Endodermal cell (in vitro differentiated cells): ENCODE measurements around the gene METTL13. TPM values are rescaled to one million over a fixed set of nuclear protein-coding genes. Genes with fewer than 3 reads are reported as not detected.

Experiments
- DNase-seq: peaks from one replicate; pipeline ENCODE4 v3.0.0-alpha.2; 2017
- H3K27ac ChIP-seq: 2 replicates; pipeline ENCODE4 v1.5.1; 2013; ENCODE audit warnings: mild to moderate bottlenecking, low read depth, low read length, moderate library complexity
- H3K27me3 ChIP-seq: 2 replicates; pipeline ENCODE4 v1.6.1; 2013; ENCODE audit warnings: mild to moderate bottlenecking, low read length, moderate library complexity; ENCODE audit not compliant: insufficient read depth, control insufficient read depth, poor library complexity, severe bottlenecking
- H3K36me3 ChIP-seq: 2 replicates; pipeline ENCODE4 v1.7.0; 2013; ENCODE audit warnings: mild to moderate bottlenecking, low read length, moderate library complexity; ENCODE audit not compliant: control insufficient read depth, insufficient read depth
- H3K4me1 ChIP-seq: one replicate; pipeline ENCODE4 v1.7.0; 2013; ENCODE audit warnings: low read length; ENCODE audit not compliant: control insufficient read depth, insufficient read depth
- H3K4me3 ChIP-seq: 2 replicates; pipeline ENCODE4 v1.5.1; 2013; ENCODE audit warnings: mild to moderate bottlenecking, low read length, moderate library complexity
- H3K9ac ChIP-seq: 2 replicates; pipeline ENCODE4 v1.6.1; 2013; ENCODE audit warnings: mild to moderate bottlenecking, low read length, moderate library complexity; ENCODE audit not compliant: poor library complexity, severe bottlenecking; ENCODE audit errors: extremely low read depth
- H3K9me3 ChIP-seq: 2 replicates; pipeline ENCODE4 v1.6.1; 2013; ENCODE audit warnings: mild to moderate bottlenecking, low read length, moderate library complexity; ENCODE audit not compliant: control insufficient read depth
- H3K27ac Mint-ChIP-seq: 2 replicates; pipeline ENCODE4 v1.8.0; 2020; ENCODE audit warnings: mixed read lengths
- H3K27me3 Mint-ChIP-seq: 2 replicates; pipeline ENCODE4 v1.8.0; 2021; ENCODE audit warnings: mild to moderate bottlenecking, mixed read lengths; ENCODE audit not compliant: insufficient read depth
- H3K36me3 Mint-ChIP-seq: 2 replicates; pipeline ENCODE4 v1.8.0; 2020; ENCODE audit warnings: low read depth, mixed read lengths
- H3K4me1 Mint-ChIP-seq: 2 replicates; pipeline ENCODE4 v1.8.0; 2020; ENCODE audit warnings: mixed read lengths
- H3K4me3 Mint-ChIP-seq: 2 replicates; pipeline ENCODE4 v1.8.0; 2020; ENCODE audit warnings: mild to moderate bottlenecking, moderate library complexity, mixed read lengths
- H3K9me3 Mint-ChIP-seq: 2 replicates; pipeline ENCODE4 v1.8.0; 2020; ENCODE audit warnings: mild to moderate bottlenecking, mixed read lengths
- CTCF ChIP-seq: fragments of 200-600 bp; sonication (generic); conservative IDR thresholded peaks from 2 replicates; pipeline ENCODE4 v1.5.0; 2021; ENCODE audit warnings: antibody characterized with exemption, mild to moderate bottlenecking
- WGBS, 2 experiments: methylation state at CpG; one replicate each; pipeline versions ENCODE4 v1.1.5 to v1.1.7; 2013; ENCODE audit warnings: missing lambda C conversion rate in 2 of 2, mixed read lengths in 1 of 2; ENCODE audit not compliant: insufficient coverage in 1 of 2, insufficient read length in 1 of 2; 5-methylcytosine and 5-hydroxymethylcytosine counted together
- total RNA-seq, 2 donors: library from RNA; stranded (reverse); fragmentation: NEBNext Ultra II Directional in 1 of 2; extraction: Animal tissue kit (Norgen Biotek cat#: 25700) in 1 of 2; gene quantifications; 2 replicates in 1 of 2; 3 replicates in 1 of 2; pipeline ENCODE4 v1.2.1, GENCODE V29; 2021

Gene METTL13
- total RNA-seq, 2 donors from 2014 or later = 32.1 to 38.5 TPM

- no peak for DNase-seq
- H3K9ac ChIP-seq = no peak overlapping the region
- no peak for TF ChIP-seq CTCF
- H3K4me1 ChIP-seq = no peaks in the 10 kb centered on the region
- H3K9me3 ChIP-seq = no peaks in the 10 kb centered on the region
- H3K27ac ChIP-seq = no peak overlapping the region
- Mint-ChIP-seq H3K4me3 (no peak overlapping the region), H3K9me3 (no peaks in the 10 kb centered on the region), H3K4me1 (peaks cover 18% of the 10 kb centered on the region), H3K27me3 (no peaks in the 10 kb centered on the region), H3K36me3 (peaks cover 15% of the 10 kb centered on the region), H3K27ac (no peak overlapping the region)
- H3K27me3 ChIP-seq = no peaks in the 10 kb centered on the region
- H3K36me3 ChIP-seq = peaks cover 12% of the 10 kb centered on the region
- no peak overlapping the region for H3K4me3 ChIP-seq
- WGBS, 2 experiments = 84 to 95% methylated on average over 2 of the region's 2 CpGs
Measured at GRCh38 chr1:171739656-171740055, 41.8 kb upstream of the METTL13 start.

GRCh38 chr1:171740356-171740863, 41.0 kb upstream of the METTL13 start:
- Mint-ChIP-seq H3K4me1 (peaks cover 18% of the 10 kb centered on the region), H3K27ac (no peak overlapping the region), H3K4me3 (peak overlapping the region; percentile 99), H3K27me3 (no peaks in the 10 kb centered on the region), H3K9me3 (no peaks in the 10 kb centered on the region), H3K36me3 (peaks cover 12% of the 10 kb centered on the region)
- no peak overlapping the region for H3K9ac ChIP-seq
- H3K27ac ChIP-seq = no peak overlapping the region
- TF ChIP-seq CTCF = no peak
- H3K4me3 ChIP-seq = peak overlapping the region; percentile 91
- no peaks in the 10 kb centered on the region for H3K9me3 ChIP-seq
- no peak for DNase-seq
- H3K4me1 ChIP-seq = no peaks in the 10 kb centered on the region
- H3K27me3 ChIP-seq = no peaks in the 10 kb centered on the region
- 86% methylated on average over 2 of the region's 2 CpGs; no CpG with 5 or more reads in 1 of the 2 experiments for WGBS, 2 experiments
- H3K36me3 ChIP-seq = peaks cover 12% of the 10 kb centered on the region

GRCh38 chr1:171740987-171741871, 40.2 kb upstream of the METTL13 start:
- no peaks in the 10 kb centered on the region for H3K9me3 Mint-ChIP-seq
- H3K27me3 Mint-ChIP-seq = no peaks in the 10 kb centered on the region
- peaks cover 18% of the 10 kb centered on the region for H3K4me1 Mint-ChIP-seq
- H3K36me3 Mint-ChIP-seq = peaks cover 9% of the 10 kb centered on the region
- no peaks in the 10 kb centered on the region for H3K4me1 ChIP-seq
- peak overlapping the region; percentile 42 for H3K27ac ChIP-seq
- peak; percentile 60 for DNase-seq
- no peaks in the 10 kb centered on the region for H3K27me3 ChIP-seq
- H3K4me3 Mint-ChIP-seq = peak overlapping the region; percentile 99
- peaks cover 12% of the 10 kb centered on the region for H3K36me3 ChIP-seq
- WGBS, 2 experiments = 1 to 5% methylated on average over 12 to 28 of the region's 28 CpGs
- H3K9ac ChIP-seq = peak overlapping the region; percentile 65
- TF ChIP-seq CTCF = no peak
- H3K27ac Mint-ChIP-seq = peak overlapping the region; percentile 80
- peak overlapping the region; percentile 91 for H3K4me3 ChIP-seq
- no peaks in the 10 kb centered on the region for H3K9me3 ChIP-seq
